H9 (cell line): ENCODE data around the gene PDE3B. TPM values are rescaled to one million over a fixed set of nuclear protein-coding genes. Genes with fewer than 3 reads are reported as not detected.

Source experiments
- DNase-seq: peaks from one replicate; pipeline ENCODE4 v3.0.0-alpha.2; 2017
- H2AFZ ChIP-seq: one replicate; pipeline ENCODE4 v1.6.1; 2013; ENCODE audit warnings: mild to moderate bottlenecking, low read length, control low read depth, moderate library complexity
- H2AK5ac ChIP-seq: 2 replicates; pipeline ENCODE4 v1.6.1; 2013; ENCODE audit warnings: low read length, control low read depth, mixed read lengths; ENCODE audit not compliant: insufficient read length
- H2BK120ac ChIP-seq: one replicate; pipeline ENCODE4 v1.6.1; 2013; ENCODE audit warnings: low read depth, mild to moderate bottlenecking, low read length, control low read depth, inconsistent platforms; ENCODE audit not compliant: poor library complexity, severe bottlenecking
- H2BK12ac ChIP-seq: 2 replicates; pipeline ENCODE4 v1.6.1; 2013; ENCODE audit warnings: low read length, control low read depth, mixed read lengths, low read depth; ENCODE audit not compliant: insufficient read length
- H2BK15ac ChIP-seq: 2 replicates; pipeline ENCODE4 v1.6.1; 2013; ENCODE audit warnings: low read depth, low read length, control low read depth
- H2BK20ac ChIP-seq: one replicate; pipeline ENCODE4 v1.6.1; 2013; ENCODE audit warnings: low read depth, mild to moderate bottlenecking, low read length, control low read depth, inconsistent platforms; ENCODE audit not compliant: poor library complexity, severe bottlenecking
- H2BK5ac ChIP-seq: 2 replicates; pipeline ENCODE4 v1.6.1; 2013; ENCODE audit warnings: low read length, control low read depth, mixed read lengths; ENCODE audit not compliant: insufficient read length
- H3K14ac ChIP-seq: 2 replicates; pipeline ENCODE4 v1.6.1; 2013; ENCODE audit warnings: low read length, control low read depth; ENCODE audit not compliant: insufficient read depth
- H3K18ac ChIP-seq: 2 replicates; pipeline ENCODE4 v1.6.1; 2013; ENCODE audit warnings: low read depth, mild to moderate bottlenecking, mixed read lengths, low read length, control low read depth; ENCODE audit not compliant: insufficient read length
- H3K23ac ChIP-seq: 2 replicates; pipeline ENCODE4 v1.6.1; 2013; ENCODE audit warnings: low read length, control low read depth, mixed read lengths, low read depth; ENCODE audit not compliant: insufficient read length
- H3K23me2 ChIP-seq: 2 replicates; pipeline ENCODE4 v1.6.1; 2013; ENCODE audit warnings: low read depth, mild to moderate bottlenecking, mixed read lengths, low read length, control low read depth; ENCODE audit not compliant: insufficient read length, poor library complexity, severe bottlenecking
- H3K27ac ChIP-seq: 2 replicates; pipeline ENCODE4 v1.5.1; 2013; ENCODE audit warnings: low read length, control low read depth, mixed read lengths, low read depth; ENCODE audit not compliant: insufficient read length
- H3K27me3 ChIP-seq: 2 replicates; pipeline ENCODE4 v1.6.1; 2013; ENCODE audit warnings: low read length, control low read depth, inconsistent platforms; ENCODE audit not compliant: insufficient read depth
- H3K4ac ChIP-seq: 2 replicates; pipeline ENCODE4 v1.6.1; 2013; ENCODE audit warnings: low read depth, mild to moderate bottlenecking, control low read depth, inconsistent platforms, low read length, moderate library complexity
- H3K4me1 ChIP-seq: 2 replicates; pipeline ENCODE4 v1.6.1; 2013; ENCODE audit warnings: low read length, control low read depth, inconsistent platforms; ENCODE audit not compliant: insufficient read depth
- H3K4me2 ChIP-seq: 2 replicates; pipeline ENCODE4 v1.6.1; 2013; ENCODE audit warnings: low read length, control low read depth, mixed read lengths; ENCODE audit not compliant: insufficient read length, insufficient read depth
- H3K56ac ChIP-seq: 2 replicates; pipeline ENCODE4 v1.6.1; 2013; ENCODE audit warnings: low read depth, mild to moderate bottlenecking, mixed read lengths, low read length, control low read depth; ENCODE audit not compliant: insufficient read length
- H3K79me1 ChIP-seq: 2 replicates; pipeline ENCODE4 v1.6.1; 2013; ENCODE audit warnings: low read depth, mild to moderate bottlenecking, moderate library complexity, low read length, control low read depth, inconsistent platforms; ENCODE audit not compliant: insufficient read depth, poor library complexity, severe bottlenecking
- H3K79me2 ChIP-seq: 2 replicates; pipeline ENCODE4 v1.6.1; 2013; ENCODE audit warnings: low read length, control low read depth, inconsistent platforms; ENCODE audit not compliant: insufficient read depth
- H3K9ac ChIP-seq: 2 replicates; pipeline ENCODE4 v1.6.1; 2013; ENCODE audit warnings: low read length, control low read depth, mixed read lengths; ENCODE audit not compliant: insufficient read length; ENCODE audit errors: extremely low read depth
- H3K9me3 ChIP-seq: one replicate; pipeline ENCODE4 v1.6.1; 2013; ENCODE audit warnings: low read depth, low read length, inconsistent platforms; ENCODE audit not compliant: control insufficient read depth
- H3T11ph ChIP-seq: one replicate; pipeline ENCODE4 v1.6.1; 2013; ENCODE audit warnings: mild to moderate bottlenecking, low read length, control low read depth, inconsistent platforms
- H4K20me1 ChIP-seq: one replicate; pipeline ENCODE4 v1.6.1; 2013; ENCODE audit not compliant: control insufficient read depth, insufficient read length, insufficient read depth
- H4K5ac ChIP-seq: 2 replicates; pipeline ENCODE4 v1.6.1; 2013; ENCODE audit warnings: low read depth, mild to moderate bottlenecking, mixed read lengths, low read length, control low read depth; ENCODE audit not compliant: insufficient read length
- H4K8ac ChIP-seq: replicated peaks from 2 replicates; pipeline ENCODE4 v1.6.1; 2013; ENCODE audit warnings: low read length, control low read depth, mixed read lengths, low read depth; ENCODE audit not compliant: insufficient read length
- H4K91ac ChIP-seq: 2 replicates; pipeline ENCODE4 v1.6.1; 2013; ENCODE audit warnings: low read depth, mild to moderate bottlenecking, moderate library complexity, mixed read lengths, low read length, control low read depth; ENCODE audit not compliant: insufficient read length
- H3K27ac Mint-ChIP-seq, 3 experiments: 2 replicates in 2 of 3; 3 replicates in 1 of 3; pipeline ENCODE4 v1.8.0; 2020 to 2021; ENCODE audit warnings: mixed read lengths in 3 of 3, mild to moderate bottlenecking in 1 of 3, moderate library complexity in 1 of 3
- H3K27me3 Mint-ChIP-seq: 2 replicates; pipeline ENCODE4 v1.8.0; 2021; ENCODE audit warnings: low read depth, mild to moderate bottlenecking, moderate library complexity, mixed read lengths
- H3K36me3 Mint-ChIP-seq, 3 experiments: 2 replicates in 2 of 3; 3 replicates in 1 of 3; pipeline ENCODE4 v1.8.0; 2020 to 2021; ENCODE audit warnings: low read depth in 3 of 3, mixed read lengths in 3 of 3; ENCODE audit not compliant: insufficient read depth in 1 of 3
- H3K4me1 Mint-ChIP-seq, 2 experiments: 2 replicates each; pipeline ENCODE4 v1.8.0; 2020; ENCODE audit warnings: mixed read lengths in 2 of 2
- H3K4me3 Mint-ChIP-seq, 2 experiments: 2 replicates in 1 of 2; 3 replicates in 1 of 2; pipeline ENCODE4 v1.8.0; 2020 to 2021; ENCODE audit warnings: mild to moderate bottlenecking in 2 of 2, mixed read lengths in 2 of 2, moderate library complexity in 1 of 2
- H3K9me3 Mint-ChIP-seq, 2 experiments: 2 replicates in 1 of 2; 3 replicates in 1 of 2; pipeline ENCODE4 v1.8.0; 2020; ENCODE audit warnings: mild to moderate bottlenecking in 2 of 2, mixed read lengths in 2 of 2, moderate library complexity in 1 of 2
- WGBS: extraction: QIAGEN DNeasy Blood & Tissue Kit; methylation state at CpG from one replicate; pipeline ENCODE4 v1.1.7; 2013; ENCODE audit warnings: missing lambda C conversion rate, low lambda C conversion rate, mixed read lengths; ENCODE audit not compliant: insufficient read length; ENCODE audit errors: extremely low coverage; 5-methylcytosine and 5-hydroxymethylcytosine counted together
- total RNA-seq: library from RNA; stranded (reverse); gene quantifications from 2 replicates; pipeline ENCODE4 v1.2.1, GENCODE V29; 2021
- TF ChIP-seq, protein P1 (sequence below): fragments of 200-600 bp; sonication (generic); conservative IDR thresholded peaks from 3 replicates; pipeline ENCODE4 v1.8.0; 2021; ENCODE audit warnings: antibody characterized with exemption, mild to moderate bottlenecking

Gene PDE3B
- total RNA-seq, 1 experiment from 2014 or later: 6.6 TPM

DNA sequence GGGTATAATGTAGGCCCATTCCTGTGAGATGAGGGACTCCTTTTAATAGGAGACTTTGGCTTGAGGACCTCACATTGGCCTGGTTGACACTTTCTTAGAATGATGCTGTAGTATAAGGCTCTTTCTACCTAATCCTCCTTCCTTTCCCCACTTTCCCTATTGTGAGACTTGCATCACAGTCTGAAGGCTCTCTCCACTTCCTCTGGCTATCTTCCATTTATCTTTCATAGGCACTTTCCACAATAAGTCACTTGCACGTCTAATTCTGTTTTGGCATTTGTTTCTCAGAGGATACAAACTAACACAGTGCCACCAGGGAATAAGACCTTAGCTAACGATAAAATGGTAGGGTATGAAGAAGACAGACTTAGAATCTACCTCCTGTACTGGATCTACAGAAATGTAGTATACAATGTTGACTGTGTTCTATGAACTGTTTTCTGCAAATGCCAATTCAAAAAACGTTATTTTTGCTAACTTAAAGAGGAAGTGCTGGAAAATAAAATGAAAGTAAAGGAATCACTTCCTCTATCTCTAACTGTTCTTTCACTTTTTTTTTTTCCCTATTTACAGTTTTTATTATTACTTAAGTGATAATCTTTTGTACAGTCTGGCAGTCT is 17.9 kb upstream of the PDE3B start:
- Mint-ChIP-seq H3K27me3 (no peaks in the 10 kb centered on the region; the same call in 1 of the 2 replicates), H3K4me1 (no peaks in the 10 kb centered on the region), H3K27ac (no peak overlapping the region), H3K9me3 (no peaks in the 10 kb centered on the region), H3K4me3 (no peak overlapping the region), H3K36me3 (no peaks in the 10 kb centered on the region)
- H4K91ac ChIP-seq: no peak overlapping the region
- H3K27ac ChIP-seq: no peak overlapping the region
- H4K5ac ChIP-seq: no peak overlapping the region
- no peak overlapping the region for H2BK12ac ChIP-seq
- H3K14ac ChIP-seq: no peak overlapping the region
- H3K23ac ChIP-seq: no peak overlapping the region
- H2AFZ ChIP-seq: no peak overlapping the region
- no peak overlapping the region for H2AK5ac ChIP-seq
- no peak overlapping the region for H3K56ac ChIP-seq
- no peaks in the 10 kb centered on the region for H4K20me1 ChIP-seq
- H2BK5ac ChIP-seq: no peak overlapping the region
- H3K79me1 ChIP-seq: no peaks in the 10 kb centered on the region
- no peak overlapping the region for H2BK120ac ChIP-seq
- no peaks in the 10 kb centered on the region for H3K23me2 ChIP-seq
- no peak overlapping the region for H4K8ac ChIP-seq
- no peak overlapping the region for H3K4ac ChIP-seq
- no CpG with 5 or more reads among the region's 3 CpGs for WGBS
- H3T11ph ChIP-seq: no peak overlapping the region
- H2BK15ac ChIP-seq: no peak overlapping the region
- TF ChIP-seq, protein P1, sequence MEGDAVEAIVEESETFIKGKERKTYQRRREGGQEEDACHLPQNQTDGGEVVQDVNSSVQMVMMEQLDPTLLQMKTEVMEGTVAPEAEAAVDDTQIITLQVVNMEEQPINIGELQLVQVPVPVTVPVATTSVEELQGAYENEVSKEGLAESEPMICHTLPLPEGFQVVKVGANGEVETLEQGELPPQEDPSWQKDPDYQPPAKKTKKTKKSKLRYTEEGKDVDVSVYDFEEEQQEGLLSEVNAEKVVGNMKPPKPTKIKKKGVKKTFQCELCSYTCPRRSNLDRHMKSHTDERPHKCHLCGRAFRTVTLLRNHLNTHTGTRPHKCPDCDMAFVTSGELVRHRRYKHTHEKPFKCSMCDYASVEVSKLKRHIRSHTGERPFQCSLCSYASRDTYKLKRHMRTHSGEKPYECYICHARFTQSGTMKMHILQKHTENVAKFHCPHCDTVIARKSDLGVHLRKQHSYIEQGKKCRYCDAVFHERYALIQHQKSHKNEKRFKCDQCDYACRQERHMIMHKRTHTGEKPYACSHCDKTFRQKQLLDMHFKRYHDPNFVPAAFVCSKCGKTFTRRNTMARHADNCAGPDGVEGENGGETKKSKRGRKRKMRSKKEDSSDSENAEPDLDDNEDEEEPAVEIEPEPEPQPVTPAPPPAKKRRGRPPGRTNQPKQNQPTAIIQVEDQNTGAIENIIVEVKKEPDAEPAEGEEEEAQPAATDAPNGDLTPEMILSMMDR: no peak
- H3K79me2 ChIP-seq: no peaks in the 10 kb centered on the region
- no peaks in the 10 kb centered on the region for H3K27me3 ChIP-seq
- no peak overlapping the region for H3K18ac ChIP-seq
- H2BK20ac ChIP-seq: no peak overlapping the region
- no peaks in the 10 kb centered on the region for H3K4me1 ChIP-seq
- H3K9ac ChIP-seq: no peak overlapping the region
- no peak overlapping the region for H3K4me2 ChIP-seq
- no peaks in the 10 kb centered on the region for H3K9me3 ChIP-seq
- no peak for DNase-seq
